ENCODE measurements around the gene BLNK.

BLNK gene

DNA sequence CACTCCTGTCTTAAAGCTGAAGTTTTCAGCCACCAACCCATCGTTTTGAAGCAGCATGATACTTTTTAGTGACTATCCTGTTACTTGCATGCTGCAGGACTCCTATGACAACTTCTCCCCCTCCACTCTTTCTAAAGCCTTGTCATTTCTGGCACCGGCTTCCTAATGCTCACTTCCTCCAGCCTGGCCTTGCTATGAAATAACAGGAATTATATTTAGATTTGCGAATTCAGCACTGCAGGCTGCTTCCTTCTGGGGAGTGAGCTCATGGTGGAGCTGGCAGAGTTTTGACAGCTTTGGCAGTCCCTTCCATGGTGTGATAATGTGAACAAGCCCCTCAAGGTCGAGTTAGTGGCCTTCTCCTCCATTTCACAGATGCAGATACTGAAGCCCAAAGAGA is 13.4 kb downstream of the BLNK start:
- no CpG with 5 or more reads among the region's 4 CpGs for WGBS, 2 donors (ENCODE audit: extremely low coverage in 2 of 2, insufficient read length in 2 of 2, insufficient replicate concordance in 1 of 2)
- Histone ChIP-seq H3K36me3 (replicated peaks in 1 of 2; ENCODE audit: control insufficient read depth in 2 of 2, insufficient read depth in 2 of 2, low read length in 2 of 2) (no peaks in the 10 kb centered on the region), H2AK5ac (ENCODE audit: low read depth, low read length) (no peak overlapping the region), H3K23ac (ENCODE audit: low read depth, low read length, poor library complexity) (no peak overlapping the region), H2BK12ac (ENCODE audit: low read length) (no peak overlapping the region), H3K4me2 (ENCODE audit: insufficient read depth, low read length, poor library complexity, severe bottlenecking) (no peak overlapping the region), H3K4me1 (ENCODE audit: control insufficient read depth in 2 of 2, insufficient read depth in 1 of 2, low read depth in 1 of 2, low read length in 2 of 2) (peaks cover 0 to 2% of the 10 kb centered on the region in 2 donors), H2BK15ac (ENCODE audit: low read length) (no peak overlapping the region), H3K4ac (ENCODE audit: low read length) (no peak overlapping the region), H3K27me3 (ENCODE audit: control insufficient read depth in 3 of 3, insufficient read depth in 3 of 3, low read depth in 1 of 3, low read length in 3 of 3) (peaks cover 0 to 8% (median 0%) of the 10 kb centered on the region in 3 experiments), H4K91ac (ENCODE audit: low read depth, low read length, poor library complexity) (no peak overlapping the region), H2AFZ (ENCODE audit: low read length) (no peak overlapping the region), H3K14ac (ENCODE audit: low read length) (no peak overlapping the region), H3K9me3 (replicated peaks in 1 of 2; ENCODE audit: control insufficient read depth in 2 of 2, insufficient read depth in 1 of 2, low read depth in 1 of 2, low read length in 2 of 2) (no peaks in the 10 kb centered on the region), H4K8ac (ENCODE audit: low read depth, low read length) (no peak overlapping the region), H2BK120ac (ENCODE audit: low read depth, low read length) (no peak overlapping the region), H3K4me3 (ENCODE audit: low read length in 2 of 2) (no peak overlapping the region), H3K27ac (replicated peaks; ENCODE audit: low read length) (no peak overlapping the region), H3K9ac (ENCODE audit: low read depth, low read length, poor library complexity) (no peak overlapping the region), H3K79me1 (ENCODE audit: low read depth, low read length) (no peaks in the 10 kb centered on the region), H2BK5ac (ENCODE audit: low read length) (no peak overlapping the region), H3K18ac (ENCODE audit: low read length) (no peak overlapping the region)
- no peak for DNase-seq (ENCODE audit: low spot score)

DNA sequence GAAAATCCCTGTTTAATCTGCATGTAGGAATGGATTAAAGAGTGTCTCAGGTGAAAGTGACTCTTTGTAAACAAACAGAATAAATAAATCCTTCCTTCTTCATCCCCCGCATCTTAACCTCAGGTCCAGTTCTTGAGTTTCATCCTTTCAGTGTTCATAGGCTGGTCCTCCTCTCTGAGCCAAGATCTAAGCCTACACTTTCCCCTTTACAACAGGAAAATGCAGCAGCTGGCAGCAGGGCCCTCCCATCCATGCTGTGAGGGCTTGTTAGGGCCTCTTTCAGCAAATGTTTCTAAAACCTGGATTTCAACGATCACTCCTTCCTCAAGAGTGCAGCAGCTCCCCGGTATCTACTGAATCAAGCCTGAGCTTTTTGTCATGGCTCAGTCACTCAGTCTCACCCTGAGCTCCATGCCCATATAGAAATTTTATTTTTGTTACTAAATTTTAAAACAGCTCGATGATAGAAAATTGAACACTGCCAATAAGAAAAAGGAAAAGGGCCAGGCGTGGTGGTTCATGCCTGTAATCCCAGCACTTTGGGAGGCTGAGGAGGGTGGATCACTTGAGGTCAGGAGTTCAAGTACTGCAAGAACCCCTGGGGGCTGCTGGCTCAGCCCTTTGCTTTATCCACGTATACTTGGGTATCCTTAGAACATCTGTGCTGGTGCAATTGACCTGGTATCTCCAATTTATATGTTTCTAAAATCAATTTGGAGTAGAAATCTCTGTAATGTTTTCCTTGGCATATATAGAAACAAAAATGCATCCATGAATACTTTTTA is 15.6 kb downstream of the BLNK start:
- peaks cover 0 to 8% (median 0%) of the 10 kb centered on the region in 3 experiments for H3K27me3 ChIP-seq (ENCODE audit: control insufficient read depth in 3 of 3, insufficient read depth in 3 of 3, low read depth in 1 of 3, low read length in 3 of 3)
- no peak overlapping the region for H4K91ac ChIP-seq (ENCODE audit: low read depth, low read length, poor library complexity)
- no peak overlapping the region for H3K4me2 ChIP-seq (ENCODE audit: insufficient read depth, low read length, poor library complexity, severe bottlenecking)
- H3K9me3 ChIP-seq (replicated peaks in 1 of 2; ENCODE audit: control insufficient read depth in 2 of 2, insufficient read depth in 1 of 2, low read depth in 1 of 2, low read length in 2 of 2) = no peaks in the 10 kb centered on the region
- no peak overlapping the region for H2AK5ac ChIP-seq (ENCODE audit: low read depth, low read length)
- no CpG with 5 or more reads among the region's 6 CpGs for WGBS, 2 donors (ENCODE audit: extremely low coverage in 2 of 2, insufficient read length in 2 of 2, insufficient replicate concordance in 1 of 2)
- H2BK120ac ChIP-seq (ENCODE audit: low read depth, low read length) = no peak overlapping the region
- H3K4ac ChIP-seq (ENCODE audit: low read length) = no peak overlapping the region
- H3K79me1 ChIP-seq (ENCODE audit: low read depth, low read length) = no peaks in the 10 kb centered on the region
- no peak overlapping the region for H2BK5ac ChIP-seq (ENCODE audit: low read length)
- H2BK15ac ChIP-seq (ENCODE audit: low read length) = no peak overlapping the region
- H3K14ac ChIP-seq (ENCODE audit: low read length) = no peak overlapping the region
- no peak overlapping the region for H4K8ac ChIP-seq (ENCODE audit: low read depth, low read length)
- H3K4me1 ChIP-seq (ENCODE audit: control insufficient read depth in 2 of 2, insufficient read depth in 1 of 2, low read depth in 1 of 2, low read length in 2 of 2) = peaks cover 0 to 2% of the 10 kb centered on the region in 2 donors
- H2AFZ ChIP-seq (ENCODE audit: low read length) = no peak overlapping the region
- no peak for DNase-seq (ENCODE audit: low spot score)
- no peak overlapping the region for H3K23ac ChIP-seq (ENCODE audit: low read depth, low read length, poor library complexity)
- H2BK12ac ChIP-seq (ENCODE audit: low read length) = no peak overlapping the region
- H3K18ac ChIP-seq (ENCODE audit: low read length) = no peak overlapping the region
- H3K9ac ChIP-seq (ENCODE audit: low read depth, low read length, poor library complexity) = no peak overlapping the region
- H3K4me3 ChIP-seq (ENCODE audit: low read length in 2 of 2) = no peak overlapping the region
- H3K36me3 ChIP-seq (replicated peaks in 1 of 2; ENCODE audit: control insufficient read depth in 2 of 2, insufficient read depth in 2 of 2, low read length in 2 of 2) = no peaks in the 10 kb centered on the region
- no peak overlapping the region for H3K27ac ChIP-seq (replicated peaks; ENCODE audit: low read length)

- Histone ChIP-seq H2AK5ac (ENCODE audit: low read depth, low read length) (no peak overlapping the region), H4K8ac (ENCODE audit: low read depth, low read length) (no peak overlapping the region), H3K27ac (replicated peaks; ENCODE audit: low read length) (no peak overlapping the region), H3K4me1 (ENCODE audit: control insufficient read depth in 2 of 2, insufficient read depth in 1 of 2, low read depth in 1 of 2, low read length in 2 of 2) (peaks cover 0 to 2% of the 10 kb centered on the region in 2 donors), H3K14ac (ENCODE audit: low read length) (no peak overlapping the region), H2AFZ (ENCODE audit: low read length) (no peak overlapping the region), H3K36me3 (replicated peaks in 1 of 2; ENCODE audit: control insufficient read depth in 2 of 2, insufficient read depth in 2 of 2, low read length in 2 of 2) (no peaks in the 10 kb centered on the region), H4K91ac (ENCODE audit: low read depth, low read length, poor library complexity) (no peak overlapping the region), H3K4me2 (ENCODE audit: insufficient read depth, low read length, poor library complexity, severe bottlenecking) (no peak overlapping the region), H3K27me3 (ENCODE audit: control insufficient read depth in 3 of 3, insufficient read depth in 3 of 3, low read depth in 1 of 3, low read length in 3 of 3) (peaks cover 0 to 14% (median 0%) of the 10 kb centered on the region in 3 experiments), H3K9ac (ENCODE audit: low read depth, low read length, poor library complexity) (no peak overlapping the region), H3K4me3 (ENCODE audit: low read length in 2 of 2) (no peak overlapping the region), H2BK5ac (ENCODE audit: low read length) (no peak overlapping the region), H3K18ac (ENCODE audit: low read length) (peak overlapping the region; percentile 48), H2BK15ac (ENCODE audit: low read length) (no peak overlapping the region), H3K9me3 (replicated peaks in 1 of 2; ENCODE audit: control insufficient read depth in 2 of 2, insufficient read depth in 1 of 2, low read depth in 1 of 2, low read length in 2 of 2) (no peaks in the 10 kb centered on the region), H3K79me1 (ENCODE audit: low read depth, low read length) (no peaks in the 10 kb centered on the region), H2BK12ac (ENCODE audit: low read length) (no peak overlapping the region), H3K4ac (ENCODE audit: low read length) (no peak overlapping the region), H3K23ac (ENCODE audit: low read depth, low read length, poor library complexity) (no peak overlapping the region), H2BK120ac (ENCODE audit: low read depth, low read length) (no peak overlapping the region)
- WGBS, 2 donors (ENCODE audit: extremely low coverage in 2 of 2, insufficient read length in 2 of 2, insufficient replicate concordance in 1 of 2) = no CpG with 5 or more reads among the region's 5 CpGs
- no peak for DNase-seq (ENCODE audit: low spot score)
Measured at GRCh38 chr10:96254976-96255375, 16.4 kb downstream of the BLNK start.

DNA sequence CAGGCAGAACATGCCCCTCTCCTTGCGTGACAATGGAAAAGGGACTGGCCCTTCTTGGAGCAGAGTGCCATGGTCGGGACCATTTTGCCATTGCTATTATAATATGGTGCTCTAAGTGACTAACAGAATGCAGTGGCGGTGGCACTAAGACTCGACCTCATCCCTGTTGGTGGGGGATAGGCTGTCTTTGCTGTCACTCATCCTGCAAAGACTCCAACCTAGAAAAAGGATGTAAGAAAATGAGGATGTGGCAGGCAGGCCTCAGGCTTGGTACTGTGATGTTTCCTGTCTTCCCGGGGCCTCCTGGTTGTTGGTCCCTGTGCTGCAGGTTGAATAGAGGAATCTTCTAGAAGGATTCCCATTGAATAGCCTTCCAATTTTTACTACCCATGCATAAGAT is 18.6 kb downstream of the BLNK start:
- H4K8ac ChIP-seq (ENCODE audit: low read depth, low read length) = no peak overlapping the region
- H3K9me3 ChIP-seq (replicated peaks in 1 of 2; ENCODE audit: control insufficient read depth in 2 of 2, insufficient read depth in 1 of 2, low read depth in 1 of 2, low read length in 2 of 2) = no peaks in the 10 kb centered on the region
- no peaks in the 10 kb centered on the region for H3K79me1 ChIP-seq (ENCODE audit: low read depth, low read length)
- no peak overlapping the region for H4K91ac ChIP-seq (ENCODE audit: low read depth, low read length, poor library complexity)
- H2AFZ ChIP-seq (ENCODE audit: low read length) = no peak overlapping the region
- no peak overlapping the region for H3K18ac ChIP-seq (ENCODE audit: low read length)
- no peak overlapping the region for H3K27ac ChIP-seq (replicated peaks; ENCODE audit: low read length)
- H3K4ac ChIP-seq (ENCODE audit: low read length) = no peak overlapping the region
- H3K27me3 ChIP-seq (ENCODE audit: control insufficient read depth in 3 of 3, insufficient read depth in 3 of 3, low read depth in 1 of 3, low read length in 3 of 3) = peaks cover 0 to 15% (median 0%) of the 10 kb centered on the region in 3 experiments
- H2BK12ac ChIP-seq (ENCODE audit: low read length) = no peak overlapping the region
- no peak overlapping the region for H3K4me2 ChIP-seq (ENCODE audit: insufficient read depth, low read length, poor library complexity, severe bottlenecking)
- no peak overlapping the region for H2BK120ac ChIP-seq (ENCODE audit: low read depth, low read length)
- no peaks in the 10 kb centered on the region for H3K36me3 ChIP-seq (replicated peaks in 1 of 2; ENCODE audit: control insufficient read depth in 2 of 2, insufficient read depth in 2 of 2, low read length in 2 of 2)
- no peak overlapping the region for H3K23ac ChIP-seq (ENCODE audit: low read depth, low read length, poor library complexity)
- no peak overlapping the region for H3K4me3 ChIP-seq (ENCODE audit: low read length in 2 of 2)
- peaks cover 0 to 2% of the 10 kb centered on the region in 2 donors for H3K4me1 ChIP-seq (ENCODE audit: control insufficient read depth in 2 of 2, insufficient read depth in 1 of 2, low read depth in 1 of 2, low read length in 2 of 2)
- no peak overlapping the region for H3K9ac ChIP-seq (ENCODE audit: low read depth, low read length, poor library complexity)
- no peak overlapping the region for H2BK5ac ChIP-seq (ENCODE audit: low read length)
- no CpG with 5 or more reads among the region's 5 CpGs for whole genome bisulfite sequencing, 2 donors (ENCODE audit: extremely low coverage in 2 of 2, insufficient read length in 2 of 2, insufficient replicate concordance in 1 of 2)
- no peak overlapping the region for H2AK5ac ChIP-seq (ENCODE audit: low read depth, low read length)
- no peak overlapping the region for H3K14ac ChIP-seq (ENCODE audit: low read length)
- DNase-seq (ENCODE audit: low spot score) = no peak
- no peak overlapping the region for H2BK15ac ChIP-seq (ENCODE audit: low read length)
